ENCODE data around the gene TMEM184A. TPM values are rescaled to one million over a fixed set of nuclear protein-coding genes. Genes with fewer than 3 reads are reported as not detected.

The TMEM184A gene
- total and polyA plus RNA-seq, 2 donors (not counting 1 experiment from before 2014, with no cell fraction given) = not detected

GRCh38 chr7:1498370-1499305, 57.4 kb downstream of the TMEM184A start:
- H2AFZ ChIP-seq (ENCODE audit: insufficient read depth, low read depth, low read length, poor library complexity, severe bottlenecking) = no peak overlapping the region
- peaks cover 28% of the 10 kb centered on the region for H3K79me2 ChIP-seq (ENCODE audit: control insufficient read depth, insufficient read depth, low read length)
- intact Hi-C loops (cut with micrococcal nuclease) = no loop called here
- H3K27ac Mint-ChIP-seq = no peak overlapping the region
- H3K4me2 ChIP-seq (replicated peaks; ENCODE audit: low read depth, low read length, poor library complexity, severe bottlenecking) = no peak overlapping the region
- ATAC-seq (ENCODE audit: low read depth) = no peak
- H3K4me1 ChIP-seq (ENCODE audit: control insufficient read depth in 2 of 2, insufficient read depth in 2 of 2, low read length in 2 of 2) = peaks cover 12 to 22% of the 10 kb centered on the region in 2 donors
- DNase-seq = no peak
- H3K9me3 Mint-ChIP-seq (ENCODE audit: insufficient read depth) = no peaks in the 10 kb centered on the region
- CTCF ChIA-PET = no interaction called here
- no peak overlapping the region for H3K9ac ChIP-seq (ENCODE audit: low read length)
- TF ChIP-seq CTCF (IDR thresholded peaks at IDR 0.05) (no peak), EZH2 (IDR thresholded peaks at IDR 0.05; ENCODE audit: borderline replicate concordance, insufficient read depth, low read depth, low read length, poor library complexity, severe bottlenecking) (no peak)
- H3K4me3 Mint-ChIP-seq = no peak overlapping the region
- H4K20me1 ChIP-seq (ENCODE audit: control insufficient read depth, insufficient read depth, low read length, poor library complexity, severe bottlenecking) = peaks cover 47% of the 10 kb centered on the region
- H3K4me1 Mint-ChIP-seq = peaks cover 20% of the 10 kb centered on the region
- H3K27me3 Mint-ChIP-seq = no peaks in the 10 kb centered on the region
- H3K9me3 ChIP-seq (ENCODE audit: control extremely low read depth in 1 of 3, control insufficient read depth in 2 of 3, insufficient read depth in 1 of 3, low read length in 2 of 3) = no peaks in the 10 kb centered on the region
- peaks cover 0 to 50% of the 10 kb centered on the region in 2 experiments for H3K36me3 ChIP-seq (replicated peaks in 1 of 2; ENCODE audit: control extremely low read depth in 1 of 2, control insufficient read depth in 1 of 2, extremely low read depth in 1 of 2, insufficient read depth in 2 of 2, low read length in 1 of 2)
- no peak overlapping the region for H3K4me3 ChIP-seq (ENCODE audit: control extremely low read depth in 1 of 5, extremely low read depth in 1 of 5, insufficient read depth in 1 of 5, low read depth in 2 of 5, low read length in 4 of 5)
- H3K27ac ChIP-seq (ENCODE audit: low read length in 2 of 2) = no peak overlapping the region
- POLR2A ChIA-PET = no interaction called here
- H3K27me3 ChIP-seq (replicated peaks in 1 of 4; ENCODE audit: control extremely low read depth in 1 of 4, control insufficient read depth in 3 of 4, insufficient read depth in 4 of 4, low read length in 3 of 4) = no peaks in the 10 kb centered on the region
- WGBS (ENCODE audit: insufficient coverage) = 98% methylated on average over 36 of the region's 62 CpGs

GRCh38 chr7:1497293-1497927, 58.6 kb downstream of the TMEM184A start:
- intact Hi-C loops (cut with micrococcal nuclease) = no loop called here
- H4K20me1 ChIP-seq (ENCODE audit: control insufficient read depth, insufficient read depth, low read length, poor library complexity, severe bottlenecking) = peaks cover 35% of the 10 kb centered on the region
- ChIA-PET CTCF (no interaction called here), POLR2A (no interaction called here)
- ATAC-seq (ENCODE audit: low read depth) (no peak), DNase-seq (no peak)
- H3K4me1 ChIP-seq (ENCODE audit: control insufficient read depth in 2 of 2, insufficient read depth in 2 of 2, low read length in 2 of 2) = peaks cover under 1 to 9% of the 10 kb centered on the region in 2 donors
- no peak overlapping the region for H2AFZ ChIP-seq (ENCODE audit: insufficient read depth, low read depth, low read length, poor library complexity, severe bottlenecking)
- Mint-ChIP-seq H3K4me3 (no peak overlapping the region), H3K4me1 (peaks cover 10% of the 10 kb centered on the region), H3K9me3 (ENCODE audit: insufficient read depth) (no peaks in the 10 kb centered on the region), H3K27ac (no peak overlapping the region), H3K27me3 (no peaks in the 10 kb centered on the region)
- peaks cover 16% of the 10 kb centered on the region for H3K79me2 ChIP-seq (ENCODE audit: control insufficient read depth, insufficient read depth, low read length)
- no peak for TF ChIP-seq CTCF (IDR thresholded peaks at IDR 0.05)
- TF ChIP-seq EZH2 (IDR thresholded peaks at IDR 0.05; ENCODE audit: borderline replicate concordance, insufficient read depth, low read depth, low read length, poor library complexity, severe bottlenecking) = no peak
- no peak overlapping the region for H3K4me2 ChIP-seq (replicated peaks; ENCODE audit: low read depth, low read length, poor library complexity, severe bottlenecking)
- H3K27me3 ChIP-seq (replicated peaks in 1 of 4; ENCODE audit: control extremely low read depth in 1 of 4, control insufficient read depth in 3 of 4, insufficient read depth in 4 of 4, low read length in 3 of 4) = no peaks in the 10 kb centered on the region
- 96% methylated on average over 37 of the region's 37 CpGs for WGBS (ENCODE audit: insufficient coverage)
- no peak overlapping the region for H3K27ac ChIP-seq (ENCODE audit: low read length in 2 of 2)
- no peaks in the 10 kb centered on the region for H3K9me3 ChIP-seq (ENCODE audit: control extremely low read depth in 1 of 3, control insufficient read depth in 2 of 3, insufficient read depth in 1 of 3, low read length in 2 of 3)
- H3K9ac ChIP-seq (ENCODE audit: low read length) = no peak overlapping the region
- no peak overlapping the region for H3K4me3 ChIP-seq (ENCODE audit: control extremely low read depth in 1 of 5, extremely low read depth in 1 of 5, insufficient read depth in 1 of 5, low read depth in 2 of 5, low read length in 4 of 5)
- H3K36me3 ChIP-seq (replicated peaks in 1 of 2; ENCODE audit: control extremely low read depth in 1 of 2, control insufficient read depth in 1 of 2, extremely low read depth in 1 of 2, insufficient read depth in 2 of 2, low read length in 1 of 2) = peaks cover 0 to 50% of the 10 kb centered on the region in 2 experiments

All from B cell (primary cell).